GM15510 (cell line): ENCODE results near the gene LPP.

Experiments used
- POLR2A ChIP-seq: IDR thresholded peaks from 3 replicates; pipeline ENCODE4 v1.6.1; 2011; ENCODE audit warnings: borderline replicate concordance; ENCODE audit not compliant: insufficient read length; ENCODE audit errors: extremely low read depth

The LPP gene

GRCh38 chr3:188271226-188271914, 117.4 kb downstream of the LPP start:
- no peak for TF ChIP-seq POLR2A

DNA sequence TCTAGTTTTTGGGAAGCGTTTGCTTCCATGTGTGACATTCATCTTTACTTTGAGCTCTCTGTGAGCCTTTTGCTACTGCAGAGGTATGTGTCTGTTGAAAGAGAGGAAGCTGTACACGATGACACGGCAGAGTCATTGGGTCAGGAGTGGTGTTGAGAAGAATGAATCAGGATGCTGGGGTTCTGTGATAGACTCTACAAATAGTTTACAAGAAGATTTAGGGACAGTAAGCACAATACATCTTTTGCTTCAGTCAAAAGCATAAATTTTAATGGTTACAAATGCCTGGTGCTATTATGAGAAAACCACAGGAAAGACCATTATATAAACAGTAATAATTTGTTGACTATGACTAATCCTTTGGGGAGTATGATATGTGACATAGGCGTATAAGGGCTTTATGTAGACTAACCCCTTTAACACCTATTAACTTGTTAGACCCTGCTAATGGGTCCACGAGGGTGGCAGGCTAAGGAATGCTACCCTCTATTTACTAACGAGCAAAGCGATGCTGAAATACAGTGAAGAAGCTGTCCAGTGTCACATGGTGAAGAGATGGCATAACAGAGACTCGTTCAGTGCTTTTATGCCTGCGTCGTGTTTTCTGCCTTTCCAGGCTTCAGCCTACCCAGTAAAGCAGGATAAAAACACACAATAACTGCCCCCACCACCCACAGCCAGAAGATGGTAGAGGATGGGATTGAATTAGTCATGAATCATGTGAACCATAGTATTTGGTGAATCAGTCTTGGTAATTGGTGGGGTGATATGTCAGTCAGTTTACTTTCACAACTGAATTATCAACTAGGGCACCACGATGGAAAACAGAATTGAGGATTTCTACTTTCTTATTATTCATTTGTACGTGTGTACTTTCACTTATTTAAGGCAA, 118.8 kb downstream of the LPP start:
- no peak for TF ChIP-seq POLR2A

GRCh38 chr3:188274249-188274915, 120.4 kb downstream of the LPP start:
- no peak for TF ChIP-seq POLR2A

DNA sequence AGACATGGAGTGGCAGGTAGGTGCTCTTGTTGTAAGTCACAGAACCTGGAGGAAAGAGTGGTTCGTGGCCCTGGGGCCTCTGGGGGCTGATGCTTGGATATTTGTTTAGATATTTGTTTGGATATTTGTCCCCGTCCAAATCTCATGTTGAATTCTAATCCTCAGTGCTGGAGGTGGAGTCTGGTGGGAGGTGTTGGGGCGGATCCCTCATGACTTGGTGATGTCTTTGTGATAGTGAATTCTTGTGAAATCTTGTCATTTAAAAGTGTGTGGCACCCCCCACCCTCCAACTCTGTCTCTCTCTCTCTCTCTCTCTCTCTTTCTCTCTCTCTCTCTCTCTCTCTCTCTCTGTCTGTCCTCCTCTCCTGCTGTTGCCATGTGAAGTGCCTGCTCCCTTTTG, 122.4 kb downstream of the LPP start:
- TF ChIP-seq POLR2A, result no peak

DNA sequence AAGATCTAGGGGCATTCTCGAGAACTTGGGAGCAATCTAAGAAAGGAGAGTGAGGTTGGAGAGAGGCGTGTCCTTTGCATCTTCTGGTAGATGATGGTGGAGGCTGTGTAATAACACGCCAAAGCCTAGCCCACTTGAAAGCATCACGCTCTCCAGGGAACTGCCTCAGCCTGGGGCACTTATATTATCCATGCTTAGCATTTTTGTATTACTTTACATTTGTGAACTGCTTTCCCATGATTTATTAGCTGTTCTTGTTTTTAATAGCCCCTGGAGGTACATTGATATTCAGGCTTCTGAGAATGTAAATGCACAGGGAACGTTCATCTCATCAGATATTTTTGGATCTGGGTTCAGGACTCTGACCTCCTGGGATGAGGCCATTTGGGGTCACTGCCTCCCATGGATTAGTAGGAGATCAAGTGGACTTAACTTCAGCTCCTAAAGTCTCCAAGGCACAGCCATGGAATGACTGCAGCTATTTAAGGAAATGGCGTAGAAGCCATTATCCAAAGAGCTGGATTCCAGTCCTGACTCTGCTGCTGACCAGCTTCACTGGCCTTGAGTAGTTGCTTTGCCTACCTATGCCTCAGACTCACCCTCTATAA, 124.9 kb downstream of the LPP start:
- no peak for TF ChIP-seq POLR2A

DNA sequence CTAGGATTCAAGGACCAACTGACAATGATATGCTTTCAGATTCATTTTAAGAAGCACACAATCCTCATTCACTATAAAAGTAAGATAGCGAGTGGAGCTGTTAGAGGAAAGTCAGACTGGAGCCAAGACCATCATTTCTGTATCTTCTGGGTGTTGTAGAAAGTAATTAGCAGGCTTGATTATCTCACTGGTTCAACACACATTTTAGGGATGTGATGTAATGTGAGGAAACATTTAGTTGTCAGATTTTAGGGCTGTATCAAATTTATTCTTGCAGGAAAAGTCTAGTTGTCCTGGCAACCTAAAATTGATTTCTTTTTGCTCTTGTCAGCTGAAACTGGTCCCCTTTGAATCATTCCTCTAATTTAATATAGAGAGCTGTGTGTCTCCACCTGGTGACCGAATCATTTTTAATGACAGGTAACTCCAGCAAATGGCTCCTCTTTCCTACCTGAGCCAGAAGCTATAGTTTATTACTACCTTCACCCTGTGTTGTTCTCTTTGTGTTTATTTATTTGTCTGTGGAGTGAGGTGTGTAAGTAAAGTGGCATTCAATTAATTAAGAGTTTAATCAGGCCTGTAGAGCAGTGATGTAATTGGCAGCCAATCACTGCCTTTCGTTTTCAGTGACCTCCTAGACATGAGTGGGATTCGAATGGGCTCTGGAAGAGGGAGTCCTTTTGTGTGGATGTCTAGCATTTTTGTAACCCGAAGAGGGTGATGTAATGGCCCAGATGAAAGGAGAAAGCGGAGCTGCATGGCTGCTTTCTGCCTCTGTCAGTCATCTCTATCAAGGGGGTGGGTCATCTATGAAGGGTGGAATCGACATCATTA, 125.8 kb downstream of the LPP start:
- TF ChIP-seq POLR2A, result no peak

GRCh38 chr3:188280627-188281026, 126.7 kb downstream of the LPP start:
- TF ChIP-seq POLR2A, result no peak

DNA sequence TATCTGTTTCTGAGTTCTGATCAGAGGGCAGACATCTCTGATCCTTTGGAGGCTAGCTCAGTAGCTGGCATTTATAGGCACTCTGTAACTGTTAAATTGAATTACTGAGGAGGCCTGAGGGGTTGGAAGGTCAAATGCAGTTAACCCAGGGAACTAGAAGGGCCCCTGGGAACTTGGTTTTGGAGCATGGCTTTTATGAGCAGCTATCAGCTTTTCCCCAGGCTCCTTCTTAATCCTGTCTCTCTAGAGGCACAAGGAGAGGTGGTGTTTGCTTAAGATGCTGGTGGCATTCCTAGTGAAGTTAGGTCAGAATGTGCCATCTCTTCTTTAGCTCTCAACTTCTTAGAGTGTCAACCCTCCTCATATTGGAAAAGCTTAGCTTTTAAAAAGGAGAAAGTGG, 128.9 kb downstream of the LPP start:
- no peak for TF ChIP-seq POLR2A

DNA sequence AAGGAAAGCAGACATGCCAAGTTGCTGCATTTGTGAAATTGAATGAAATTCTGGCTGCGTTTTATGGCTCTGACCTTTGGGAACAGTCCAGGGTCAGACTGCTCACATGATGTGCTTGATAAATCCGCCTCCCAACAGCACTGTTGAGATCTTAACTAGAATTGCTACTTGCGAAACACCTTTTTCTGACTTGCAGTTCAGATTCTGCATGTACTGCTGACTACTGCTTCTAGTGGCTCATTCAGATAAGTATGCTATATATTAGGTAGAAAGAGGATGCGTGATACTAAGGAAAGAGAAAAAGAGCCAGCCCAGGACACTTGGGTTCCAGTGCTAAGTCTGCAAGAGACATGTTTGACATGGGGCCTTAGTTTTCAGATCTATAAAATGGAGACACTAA, 129.4 kb downstream of the LPP start:
- no peak for TF ChIP-seq POLR2A

DNA sequence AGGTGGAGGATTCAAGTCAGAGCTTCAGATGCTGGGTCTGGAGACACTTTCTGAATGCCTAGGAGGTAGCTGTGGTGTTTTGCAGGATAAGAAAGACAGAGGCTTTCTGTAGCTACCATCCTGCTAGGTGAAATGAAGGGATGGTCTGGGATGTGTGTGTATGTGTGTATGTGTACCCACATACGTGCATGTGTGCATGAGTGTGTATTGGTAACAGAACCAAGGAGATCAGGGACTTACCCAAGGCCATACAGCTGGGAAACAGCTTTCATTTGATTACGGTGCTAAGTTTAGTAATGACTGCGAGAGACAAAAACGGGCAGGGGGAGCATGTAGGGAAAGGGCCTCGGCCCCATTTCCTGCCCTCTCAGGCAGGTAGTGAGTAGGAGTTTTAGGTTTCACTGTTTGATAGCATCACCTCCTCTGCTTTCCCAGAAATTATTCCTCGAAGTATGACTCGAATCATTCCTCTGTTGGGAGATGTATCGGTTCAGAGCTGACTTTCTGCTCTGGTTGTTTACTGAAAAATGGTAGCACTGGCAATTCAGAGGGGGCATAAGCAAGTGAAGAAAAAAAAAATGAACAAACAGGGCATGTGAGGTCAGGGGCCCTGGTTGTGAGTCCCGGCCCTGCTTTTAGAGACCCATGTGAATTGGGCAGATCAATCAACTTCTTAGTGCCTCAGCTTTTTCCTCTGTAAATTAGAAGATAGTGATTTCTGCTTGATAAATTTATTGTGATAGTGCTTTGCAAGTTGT, 130.7 kb downstream of the LPP start:
- TF ChIP-seq POLR2A, result no peak

GRCh38 chr3:188286087-188286513, 132.1 kb downstream of the LPP start:
- no peak for TF ChIP-seq POLR2A

GRCh38 chr3:188287339-188287738, 133.4 kb downstream of the LPP start:
- TF ChIP-seq POLR2A, result no peak

- TF ChIP-seq POLR2A, result no peak
Observed at GRCh38 chr3:188287762-188288505, 134.0 kb downstream of the LPP start.
